ENCODE measurements around the gene ITGB1. TPM values are rescaled to one million over a fixed set of nuclear protein-coding genes. Genes with fewer than 3 reads are reported as not detected.

The ITGB1 gene
- total RNA-seq, 1 donor from 2014 or later = 946 TPM

- Mint-ChIP-seq H3K4me1 (ENCODE audit: unreplicated experiment) (peaks cover 57% of the 10 kb centered on the region), H3K36me3 (ENCODE audit: unreplicated experiment) (peaks cover 17% of the 10 kb centered on the region), H3K27me3 (ENCODE audit: unreplicated experiment) (no peaks in the 10 kb centered on the region), H3K9me3 (ENCODE audit: unreplicated experiment) (no peaks in the 10 kb centered on the region), H3K27ac (ENCODE audit: unreplicated experiment) (peak overlapping the region; percentile 91), H3K4me3 (ENCODE audit: unreplicated experiment) (peak overlapping the region; percentile 32)
- no peak for TF ChIP-seq CTCF (IDR thresholded peaks at IDR 0.05)
- no peak for DNase-seq (ENCODE audit: extremely low spot score, unreplicated experiment)
Observed at GRCh38 chr10:32937911-32938424, 20.1 kb downstream of the ITGB1 start.

GRCh38 chr10:32932225-32932729 is 25.8 kb downstream of the ITGB1 start:
- H3K27ac Mint-ChIP-seq (ENCODE audit: unreplicated experiment) = no peak overlapping the region
- H3K9me3 Mint-ChIP-seq (ENCODE audit: unreplicated experiment) = no peaks in the 10 kb centered on the region
- no peaks in the 10 kb centered on the region for H3K27me3 Mint-ChIP-seq (ENCODE audit: unreplicated experiment)
- no peak overlapping the region for H3K4me3 Mint-ChIP-seq (ENCODE audit: unreplicated experiment)
- DNase-seq (ENCODE audit: extremely low spot score, unreplicated experiment) = no peak
- peaks cover 42% of the 10 kb centered on the region for H3K36me3 Mint-ChIP-seq (ENCODE audit: unreplicated experiment)
- H3K4me1 Mint-ChIP-seq (ENCODE audit: unreplicated experiment) = peaks cover 27% of the 10 kb centered on the region
- no peak for TF ChIP-seq CTCF (IDR thresholded peaks at IDR 0.05)

- H3K4me1 Mint-ChIP-seq (ENCODE audit: unreplicated experiment) = peaks cover 22% of the 10 kb centered on the region
- H3K4me3 Mint-ChIP-seq (ENCODE audit: unreplicated experiment) = no peak overlapping the region
- no peaks in the 10 kb centered on the region for H3K9me3 Mint-ChIP-seq (ENCODE audit: unreplicated experiment)
- no peaks in the 10 kb centered on the region for H3K27me3 Mint-ChIP-seq (ENCODE audit: unreplicated experiment)
- peak overlapping the region; percentile 46 for H3K27ac Mint-ChIP-seq (ENCODE audit: unreplicated experiment)
- DNase-seq (ENCODE audit: extremely low spot score, unreplicated experiment) = no peak
- no peak for TF ChIP-seq CTCF (IDR thresholded peaks at IDR 0.05)
- H3K36me3 Mint-ChIP-seq (ENCODE audit: unreplicated experiment) = peaks cover 49% of the 10 kb centered on the region
Observed at GRCh38 chr10:32931593-32931992, 26.4 kb downstream of the ITGB1 start.

GRCh38 chr10:32930036-32930435 is 28.0 kb downstream of the ITGB1 start:
- DNase-seq (ENCODE audit: extremely low spot score, unreplicated experiment) = no peak
- no peak for TF ChIP-seq CTCF (IDR thresholded peaks at IDR 0.05)
- H3K9me3 Mint-ChIP-seq (ENCODE audit: unreplicated experiment) = no peaks in the 10 kb centered on the region
- peaks cover 13% of the 10 kb centered on the region for H3K4me1 Mint-ChIP-seq (ENCODE audit: unreplicated experiment)
- H3K27me3 Mint-ChIP-seq (ENCODE audit: unreplicated experiment) = no peaks in the 10 kb centered on the region
- no peak overlapping the region for H3K4me3 Mint-ChIP-seq (ENCODE audit: unreplicated experiment)
- H3K27ac Mint-ChIP-seq (ENCODE audit: unreplicated experiment) = no peak overlapping the region
- H3K36me3 Mint-ChIP-seq (ENCODE audit: unreplicated experiment) = peaks cover 57% of the 10 kb centered on the region

- TF ChIP-seq CTCF (IDR thresholded peaks at IDR 0.05) = no peak
- no peak for DNase-seq (ENCODE audit: extremely low spot score, unreplicated experiment)
- Mint-ChIP-seq H3K4me1 (ENCODE audit: unreplicated experiment) (peaks cover 13% of the 10 kb centered on the region), H3K9me3 (ENCODE audit: unreplicated experiment) (no peaks in the 10 kb centered on the region), H3K4me3 (ENCODE audit: unreplicated experiment) (no peak overlapping the region), H3K27me3 (ENCODE audit: unreplicated experiment) (no peaks in the 10 kb centered on the region), H3K36me3 (ENCODE audit: unreplicated experiment) (peaks cover 54% of the 10 kb centered on the region), H3K27ac (ENCODE audit: unreplicated experiment) (no peak overlapping the region)
Observed at GRCh38 chr10:32929634-32930033, 28.4 kb downstream of the ITGB1 start.
